Fibroblast of mammary gland (primary cell): ENCODE data around the gene COL2A1.

Experiments
- DNase-seq: peaks from one replicate; pipeline ENCODE4 v3.0.0-alpha.2; 2010; ENCODE audit warnings: low read depth
- H3K4me3 ChIP-seq: 2 replicates; pipeline ENCODE4 v1.5.1; 2011; ENCODE audit warnings: low read depth, mild to moderate bottlenecking, low read length, moderate library complexity; ENCODE audit not compliant: control insufficient read depth
- CTCF ChIP-seq: conservative IDR thresholded peaks from 2 replicates; pipeline ENCODE4 v1.5.1; 2011; ENCODE audit warnings: low read depth, low read length, inconsistent platforms; ENCODE audit not compliant: control insufficient read depth, insufficient read depth

The COL2A1 gene

GRCh38 chr12:47979686-47980085 is 24.6 kb downstream of the COL2A1 start:
- no peak overlapping the region for H3K4me3 ChIP-seq
- no peak for TF ChIP-seq CTCF
- no peak for DNase-seq

GRCh38 chr12:47979166-47979565 is 25.1 kb downstream of the COL2A1 start:
- no peak overlapping the region for H3K4me3 ChIP-seq
- DNase-seq: no peak
- TF ChIP-seq CTCF: no peak

- no peak for TF ChIP-seq CTCF
- DNase-seq: no peak
- H3K4me3 ChIP-seq: no peak overlapping the region
These were observed 25.7 kb downstream of the COL2A1 start for GRCh38 chr12:47978598-47978873.

GRCh38 chr12:47977772-47978597 is 26.3 kb downstream of the COL2A1 start:
- TF ChIP-seq CTCF: no peak
- no peak for DNase-seq
- H3K4me3 ChIP-seq: no peak overlapping the region

GRCh38 chr12:47977046-47977771 is 27.1 kb downstream of the COL2A1 start:
- no peak for DNase-seq
- no peak for TF ChIP-seq CTCF
- H3K4me3 ChIP-seq: no peak overlapping the region

- TF ChIP-seq CTCF: no peak
- no peak for DNase-seq
- H3K4me3 ChIP-seq: no peak overlapping the region
These were observed 28.5 kb downstream of the COL2A1 start for GRCh38 chr12:47975816-47976215.
